Chondrocyte (in vitro differentiated cells): ENCODE results near the gene POTEG. TPM values are rescaled to one million over a fixed set of nuclear protein-coding genes. Genes with fewer than 3 reads are reported as not detected.
A peak's percentile ranks its signal among the peaks of the same experiment; 100 is the strongest.
"Not testable (repeated sequence)": the region's sequence is repeated elsewhere in the genome, so short reads cannot be mapped to it uniquely, and the experiment has no call there.

Source experiments
- DNase-seq: peaks from one replicate; pipeline ENCODE4 v3.0.0; 2021; ENCODE audit warnings: mixed read lengths, low spot score
- H3K27ac Mint-ChIP-seq: one replicate; pipeline ENCODE4 v1.8.0; 2021; ENCODE audit warnings: mild to moderate bottlenecking, moderate library complexity, mixed read lengths; ENCODE audit not compliant: unreplicated experiment
- H3K27me3 Mint-ChIP-seq: 2 replicates; pipeline ENCODE4 v1.8.0; 2021; ENCODE audit warnings: low read depth, mixed read lengths
- H3K36me3 Mint-ChIP-seq: 2 replicates; pipeline ENCODE4 v1.8.0; 2021; ENCODE audit warnings: low read depth, mixed read lengths
- H3K4me1 Mint-ChIP-seq: 2 replicates; pipeline ENCODE4 v1.8.0; 2021; ENCODE audit warnings: low read depth, mild to moderate bottlenecking, mixed read lengths
- H3K4me3 Mint-ChIP-seq: one replicate; pipeline ENCODE4 v1.8.0; 2021; ENCODE audit warnings: mild to moderate bottlenecking, moderate library complexity, mixed read lengths; ENCODE audit not compliant: unreplicated experiment
- H3K9me3 Mint-ChIP-seq: 2 replicates; pipeline ENCODE4 v1.8.0; 2021; ENCODE audit warnings: low read depth, mixed read lengths
- total RNA-seq: library from RNA; stranded (reverse); gene quantifications from 3 replicates; pipeline ENCODE4 v1.2.1, GENCODE V29; 2021

The POTEG gene
- total RNA-seq, 1 donor from 2014 or later: not detected

DNA sequence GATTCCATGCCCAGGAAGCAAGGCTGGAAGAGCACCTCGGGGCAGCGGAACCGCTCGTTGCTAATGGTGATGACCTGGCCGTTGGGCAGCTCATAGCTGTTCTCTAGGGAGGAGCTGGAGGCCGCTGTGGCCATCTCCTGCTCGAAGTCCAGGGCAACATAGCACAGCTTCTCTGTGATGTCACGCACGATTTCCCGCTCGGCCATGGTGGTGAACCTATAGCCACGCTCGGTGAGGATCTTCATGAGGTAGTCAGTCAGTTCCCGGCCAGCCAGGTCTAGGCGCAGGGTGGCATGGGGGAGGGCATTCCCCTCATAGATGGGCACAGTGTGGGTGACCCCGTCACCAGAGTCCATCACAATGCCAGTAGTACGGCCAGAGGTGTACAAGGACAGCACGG, 32.0 kb downstream of the POTEG start:
- H3K27ac Mint-ChIP-seq, H3K36me3 Mint-ChIP-seq, H3K4me3 Mint-ChIP-seq, H3K9me3 Mint-ChIP-seq, DNase-seq, H3K27me3 Mint-ChIP-seq, H3K4me1 Mint-ChIP-seq: not testable (repeated sequence)

DNA sequence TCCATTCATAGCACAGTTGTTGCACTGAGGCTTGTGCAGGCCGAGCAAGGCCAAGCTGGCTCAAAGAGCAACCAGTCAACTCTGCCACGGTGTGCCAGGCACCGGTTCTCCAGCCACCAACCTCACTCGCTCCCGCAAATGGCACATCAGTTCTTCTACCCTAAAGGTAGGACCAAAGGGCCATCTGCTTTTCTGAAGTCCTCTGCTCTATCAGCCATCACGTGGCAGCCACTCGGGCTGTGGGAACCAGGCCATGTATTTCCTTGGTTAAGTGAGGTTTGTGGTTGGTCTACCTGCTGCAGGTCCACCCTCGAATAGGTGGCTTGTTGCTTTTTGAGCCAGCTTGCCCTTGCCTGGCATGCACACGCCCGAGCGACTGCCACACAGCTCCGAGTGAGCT, 39.4 kb downstream of the POTEG start:
- not testable (repeated sequence) for H3K4me1 Mint-ChIP-seq, H3K4me3 Mint-ChIP-seq, H3K36me3 Mint-ChIP-seq, H3K9me3 Mint-ChIP-seq, H3K27ac Mint-ChIP-seq, H3K27me3 Mint-ChIP-seq
- DNase-seq: peak; percentile 92

DNA sequence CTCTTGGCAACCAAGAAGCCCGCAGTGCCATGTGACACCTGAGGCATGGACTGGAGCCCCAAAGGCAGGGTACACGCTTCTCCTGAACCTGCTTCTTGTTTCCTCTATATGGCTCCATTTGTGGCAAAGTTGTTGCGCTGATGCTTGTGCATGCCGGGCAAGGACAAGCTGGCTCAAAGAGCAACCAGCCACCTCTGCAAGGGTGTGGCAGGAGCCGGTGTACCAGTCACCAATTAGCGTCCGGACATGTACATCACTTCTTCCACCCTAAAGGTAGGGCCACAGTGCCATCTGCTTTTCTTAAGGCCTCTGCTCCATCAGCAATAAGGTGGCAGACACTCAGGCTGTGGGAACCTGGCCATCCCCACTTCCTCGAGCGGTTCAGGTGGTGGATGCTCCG, 43.9 kb downstream of the POTEG start:
- not testable (repeated sequence) for H3K36me3 Mint-ChIP-seq, H3K27ac Mint-ChIP-seq, H3K4me3 Mint-ChIP-seq, H3K4me1 Mint-ChIP-seq, H3K9me3 Mint-ChIP-seq, H3K27me3 Mint-ChIP-seq
- peak; percentile 83 for DNase-seq

DNA sequence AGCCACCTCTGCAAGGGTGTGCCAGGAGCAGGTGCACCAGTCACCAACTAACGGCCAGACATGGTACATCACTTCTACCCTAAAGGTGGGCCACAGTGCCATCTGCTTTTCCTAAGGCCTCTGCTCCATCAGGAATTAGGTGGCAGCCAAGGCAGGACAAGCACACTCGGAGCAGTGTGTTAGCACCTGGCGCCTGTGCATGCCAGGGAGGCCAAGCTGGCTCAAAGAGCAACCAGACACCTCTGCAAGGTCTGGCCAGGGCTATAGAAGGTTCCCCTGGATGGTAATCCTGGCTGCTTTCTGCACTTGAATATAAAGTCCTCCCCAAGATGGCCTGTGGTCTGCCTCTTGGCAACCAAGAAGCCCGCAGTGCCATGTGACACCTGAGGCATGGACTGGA, 45.4 kb downstream of the POTEG start:
- not testable (repeated sequence) for H3K36me3 Mint-ChIP-seq, H3K27ac Mint-ChIP-seq, H3K4me3 Mint-ChIP-seq, H3K4me1 Mint-ChIP-seq, H3K9me3 Mint-ChIP-seq, DNase-seq, H3K27me3 Mint-ChIP-seq

DNA sequence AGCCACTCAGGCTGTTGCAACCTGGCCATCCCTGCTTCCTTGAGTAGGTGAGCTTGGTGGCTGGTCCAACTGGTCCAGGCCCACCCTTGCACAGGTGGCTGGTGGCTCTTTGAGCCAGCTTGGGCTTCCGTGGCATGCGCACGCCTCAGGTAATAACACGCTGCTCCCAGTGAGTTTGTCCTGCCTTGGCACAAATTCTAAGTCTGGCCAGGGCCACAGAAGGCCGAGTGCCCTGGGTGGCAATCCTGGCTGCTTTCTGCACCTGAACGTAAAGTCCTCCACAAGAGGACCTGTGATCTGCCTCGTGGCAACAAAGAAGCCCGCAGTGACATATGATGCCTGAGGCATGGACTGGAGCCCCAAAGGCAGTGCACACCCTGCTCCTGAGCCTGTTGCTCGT, 47.1 kb downstream of the POTEG start:
- not testable (repeated sequence) for H3K27me3 Mint-ChIP-seq, H3K36me3 Mint-ChIP-seq, DNase-seq, H3K27ac Mint-ChIP-seq, H3K9me3 Mint-ChIP-seq, H3K4me1 Mint-ChIP-seq, H3K4me3 Mint-ChIP-seq

DNA sequence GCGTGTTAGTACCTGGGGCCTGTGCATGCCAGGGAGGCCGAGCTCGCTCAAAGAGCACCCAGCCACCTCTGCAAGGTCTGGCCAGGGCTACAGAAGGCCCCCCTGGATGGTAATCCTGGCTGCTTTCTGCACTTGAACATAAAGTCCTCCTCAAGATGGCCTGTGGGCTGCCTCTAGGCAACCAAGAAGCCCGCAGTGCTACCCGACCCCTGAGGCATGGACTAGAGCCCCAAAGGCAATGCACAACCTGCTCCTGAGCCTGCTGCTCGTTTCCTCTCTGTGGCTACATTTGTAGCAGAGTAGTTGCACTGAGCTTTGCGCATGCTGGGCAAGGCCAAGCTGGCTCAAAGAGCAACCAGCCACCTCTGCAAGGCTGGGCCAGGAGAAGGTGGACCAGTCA, 47.8 kb downstream of the POTEG start:
- H3K27me3 Mint-ChIP-seq, H3K9me3 Mint-ChIP-seq, H3K4me1 Mint-ChIP-seq, H3K27ac Mint-ChIP-seq, H3K4me3 Mint-ChIP-seq, H3K36me3 Mint-ChIP-seq, DNase-seq: not testable (repeated sequence)

DNA sequence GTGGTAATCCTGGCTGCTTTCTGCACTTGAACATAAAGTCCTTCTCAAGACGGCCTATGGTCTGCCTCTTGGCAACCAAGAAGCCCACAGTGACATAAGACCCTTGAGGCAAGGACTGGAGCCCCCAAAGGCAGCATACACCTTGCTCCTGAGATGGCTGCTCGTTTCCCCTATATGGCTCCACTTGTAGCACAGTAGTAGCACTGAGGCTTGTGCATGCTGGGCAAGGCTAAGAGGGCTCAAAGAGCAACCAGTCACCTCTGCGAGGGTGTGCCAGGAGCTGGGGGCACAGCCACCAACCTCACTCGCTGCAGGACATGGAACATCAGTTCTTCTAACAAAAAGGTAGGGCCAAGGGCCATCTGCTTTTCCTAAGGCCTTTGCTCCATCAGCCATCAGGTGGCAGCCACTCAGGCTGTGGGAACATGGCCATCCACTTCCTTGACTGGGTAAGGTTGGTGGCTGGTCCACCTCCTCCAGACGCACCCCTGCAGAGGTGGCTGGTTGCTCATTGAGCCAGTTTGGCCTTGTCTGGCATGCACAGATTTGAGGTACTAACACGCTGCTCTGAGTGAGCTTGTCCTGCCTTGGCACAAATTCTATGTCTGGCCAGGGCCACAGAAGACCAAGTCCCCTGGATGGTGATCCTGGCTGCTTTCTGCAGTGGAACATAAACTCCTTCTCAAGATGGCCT, 49.9 kb downstream of the POTEG start:
- not testable (repeated sequence) for H3K4me1 Mint-ChIP-seq, DNase-seq

DNA sequence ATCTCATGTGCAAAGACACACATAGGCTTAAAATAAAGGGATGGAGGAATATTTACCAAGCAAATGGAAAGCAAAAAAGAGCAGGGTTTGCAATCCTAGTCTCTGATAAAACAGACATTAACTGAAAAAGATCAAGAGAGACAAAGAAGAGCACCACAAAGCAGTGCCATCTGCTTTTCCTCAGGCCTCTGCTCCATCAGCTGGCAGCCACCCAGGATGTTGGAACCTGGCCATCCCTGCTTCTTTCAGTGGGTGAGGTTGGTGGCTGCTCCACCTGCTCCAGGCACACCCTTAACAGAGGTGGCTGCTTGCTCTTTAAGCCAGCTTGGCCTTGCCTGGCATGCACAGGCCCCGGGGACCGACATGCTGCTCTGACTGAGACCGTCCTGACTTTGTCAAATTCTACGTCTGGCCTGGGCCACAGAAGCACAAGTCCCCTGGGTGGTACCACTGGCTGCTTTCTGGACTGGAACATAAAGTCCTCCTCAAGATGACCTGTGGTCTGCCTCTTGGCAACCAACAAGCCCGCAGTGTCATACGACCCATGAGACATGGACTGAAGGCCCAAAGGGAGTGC, 51.0 kb downstream of the POTEG start:
- not testable (repeated sequence) for H3K27me3 Mint-ChIP-seq, H3K36me3 Mint-ChIP-seq, H3K4me1 Mint-ChIP-seq, H3K27ac Mint-ChIP-seq, DNase-seq, H3K4me3 Mint-ChIP-seq
- peaks cover 12% of the 10 kb centered on the region for H3K9me3 Mint-ChIP-seq

More for the DNA sequence above, 49.9 kb downstream of the POTEG start:
- not testable (repeated sequence) for H3K4me3 Mint-ChIP-seq, H3K27me3 Mint-ChIP-seq, H3K36me3 Mint-ChIP-seq, H3K27ac Mint-ChIP-seq
- peaks cover 11% of the 10 kb centered on the region for H3K9me3 Mint-ChIP-seq

DNA sequence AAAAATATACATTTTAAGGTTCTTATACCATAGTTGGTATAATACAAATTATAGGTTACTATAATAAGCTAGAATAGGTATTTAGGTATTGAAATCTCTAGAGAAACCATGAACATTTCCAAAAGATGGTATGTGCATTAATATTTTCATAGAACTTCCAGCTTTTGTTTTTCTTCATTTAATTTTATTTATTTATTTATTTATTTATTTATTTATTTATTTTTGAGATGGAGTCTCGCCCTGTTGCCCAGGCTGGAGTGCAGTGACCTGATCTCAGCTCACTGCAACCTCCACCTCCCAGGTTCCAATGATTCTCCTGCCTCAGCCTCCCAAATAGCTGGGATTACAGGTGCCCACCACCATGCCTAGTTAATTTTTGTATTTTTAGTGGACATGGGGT, 54.0 kb downstream of the POTEG start:
- not testable (repeated sequence) for H3K36me3 Mint-ChIP-seq, DNase-seq, H3K27ac Mint-ChIP-seq, H3K4me3 Mint-ChIP-seq, H3K27me3 Mint-ChIP-seq, H3K4me1 Mint-ChIP-seq
- H3K9me3 Mint-ChIP-seq: peaks cover 21% of the 10 kb centered on the region

DNA sequence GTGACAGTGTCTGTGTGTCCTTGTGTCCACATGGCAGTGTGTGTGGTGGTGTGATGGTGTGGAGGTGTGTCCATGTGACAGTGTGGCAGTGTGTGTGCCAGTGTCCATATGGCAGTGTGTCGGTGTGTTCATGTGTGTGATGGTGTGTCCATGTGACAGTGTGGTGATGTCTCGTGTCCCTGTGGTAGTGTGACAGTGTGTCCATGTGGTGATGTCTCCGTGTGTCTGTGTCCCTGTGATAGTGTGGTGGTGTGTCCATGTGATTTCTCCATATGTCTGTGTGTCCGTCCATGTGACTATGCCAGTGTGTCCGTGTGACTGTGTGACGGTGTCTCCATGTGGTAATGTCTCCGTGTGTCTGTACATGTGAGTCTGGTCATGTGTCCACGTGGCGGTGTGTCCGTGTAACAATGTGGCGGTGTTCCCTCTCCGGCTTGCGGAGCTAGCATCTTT, 59.7 kb downstream of the POTEG start:
- H3K27me3 Mint-ChIP-seq, H3K27ac Mint-ChIP-seq, H3K4me3 Mint-ChIP-seq, H3K4me1 Mint-ChIP-seq, H3K36me3 Mint-ChIP-seq: not testable (repeated sequence)
- H3K9me3 Mint-ChIP-seq: peaks cover 12% of the 10 kb centered on the region
- peak; percentile 83 for DNase-seq

DNA sequence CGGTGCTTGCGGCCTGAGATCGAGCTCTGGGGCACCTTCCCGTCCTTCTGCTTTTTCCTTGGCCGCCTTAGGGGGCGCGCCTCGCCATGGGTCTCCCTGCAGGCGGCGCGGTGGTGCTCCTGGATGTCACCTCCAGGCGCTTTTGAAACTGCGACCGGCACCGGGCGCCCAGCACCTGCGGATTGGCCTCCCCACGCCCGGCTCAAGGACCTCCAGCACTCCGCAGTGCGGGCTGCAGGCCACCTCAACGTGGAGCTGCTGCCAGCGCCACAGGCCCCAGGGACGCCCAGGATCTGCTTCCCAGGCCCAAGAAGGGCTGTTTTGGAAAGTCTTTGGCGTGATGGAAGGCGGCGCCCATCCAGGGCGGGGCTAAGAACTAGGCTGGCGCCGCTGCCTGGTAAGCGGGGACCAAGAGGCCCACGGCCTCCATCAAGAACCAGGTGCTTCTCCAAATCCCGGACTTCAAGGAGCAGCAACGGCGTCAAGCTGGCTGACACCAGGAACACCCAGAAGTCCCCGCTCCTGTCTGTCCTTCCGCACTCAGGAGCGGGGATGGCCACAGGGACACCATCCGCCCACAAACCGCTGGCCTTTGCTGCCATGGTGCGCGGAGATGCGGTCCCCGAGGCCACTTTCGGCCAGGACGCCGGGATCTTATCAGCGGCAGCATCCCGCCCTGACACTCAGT, 61.2 kb downstream of the POTEG start:
- not testable (repeated sequence) for H3K4me1 Mint-ChIP-seq, H3K4me3 Mint-ChIP-seq, H3K36me3 Mint-ChIP-seq, H3K9me3 Mint-ChIP-seq, H3K27me3 Mint-ChIP-seq, H3K27ac Mint-ChIP-seq
- DNase-seq: peak; percentile 95

DNA sequence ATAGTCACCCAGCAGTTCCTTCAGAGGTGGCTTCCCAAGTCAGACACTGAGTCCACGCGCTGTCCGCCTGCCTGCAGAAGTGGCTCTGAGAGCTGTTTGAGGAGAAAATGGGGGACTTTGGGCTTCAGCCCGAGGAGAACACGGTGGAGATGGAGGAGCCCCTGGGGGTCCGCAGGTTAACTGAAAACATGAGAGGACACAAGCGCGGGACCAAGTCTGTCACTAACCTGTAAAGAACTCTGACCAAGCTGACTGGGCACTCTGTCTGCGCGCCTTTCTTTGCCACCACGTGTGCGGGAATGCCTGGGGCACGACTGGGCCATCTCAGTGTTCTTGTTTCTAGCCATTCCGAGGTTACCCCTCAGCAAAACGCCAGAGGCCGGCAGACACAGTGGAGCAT, 62.4 kb downstream of the POTEG start:
- not testable (repeated sequence) for H3K9me3 Mint-ChIP-seq, DNase-seq, H3K4me1 Mint-ChIP-seq, H3K4me3 Mint-ChIP-seq, H3K27me3 Mint-ChIP-seq, H3K27ac Mint-ChIP-seq, H3K36me3 Mint-ChIP-seq

DNA sequence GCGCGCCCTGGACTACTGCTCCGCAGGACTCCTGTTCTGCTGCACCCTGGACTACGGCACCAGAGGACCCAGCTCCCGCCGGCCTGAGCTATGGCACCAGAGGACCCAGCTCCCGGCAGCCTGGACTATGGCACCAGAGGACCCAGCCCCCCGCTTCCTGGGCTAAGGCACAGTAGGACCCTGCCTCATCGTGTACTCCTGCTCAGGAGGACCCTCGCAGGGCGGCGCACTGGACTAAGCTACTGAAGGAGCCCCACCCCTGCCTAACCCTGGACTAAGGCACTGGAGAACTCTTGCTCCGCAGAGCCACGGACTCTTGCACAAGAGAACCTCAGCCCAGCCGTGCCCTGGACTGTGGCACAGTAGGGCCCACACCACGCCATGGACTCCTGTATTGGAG, 71.3 kb downstream of the POTEG start:
- H3K27ac Mint-ChIP-seq, H3K4me3 Mint-ChIP-seq, H3K27me3 Mint-ChIP-seq, H3K9me3 Mint-ChIP-seq, H3K4me1 Mint-ChIP-seq, H3K36me3 Mint-ChIP-seq, DNase-seq: not testable (repeated sequence)
